HG02943 (cell line): Measurements from ENCODE around the gene KRTAP10-8.
"Not testable (repeated sequence)": the region's sequence is repeated elsewhere in the genome, so short reads cannot be mapped to it uniquely, and the experiment has no call there.

Source experiments
- ATAC-seq: cut with Tn5 transposase; IDR thresholded peaks from one replicate; pipeline ENCODE4 v1.9.1; 2021; ENCODE audit warnings: mild to moderate bottlenecking, low read depth, moderate library complexity; ENCODE audit not compliant: unreplicated experiment

Gene KRTAP10-8

GRCh38 chr21:44578371-44579055 is 33.4 kb upstream of the KRTAP10-8 start:
- no peak for ATAC-seq

GRCh38 chr21:44579056-44579832 is 32.6 kb upstream of the KRTAP10-8 start:
- no peak for ATAC-seq

- ATAC-seq = no peak
Measured at GRCh38 chr21:44579833-44580144, 32.1 kb upstream of the KRTAP10-8 start.

- not testable (repeated sequence) for ATAC-seq
Measured at GRCh38 chr21:44580231-44580821, 31.6 kb upstream of the KRTAP10-8 start, which contains the start of gene KRTAP10-5. TSS of gene KRTAP10-5 (minus strand) at chr21:44580604. CDS start at chr21:44580578, 26 bp downstream.

- ATAC-seq = no peak
Measured at GRCh38 chr21:44581158-44581557, 30.7 kb upstream of the KRTAP10-8 start.

- no peak for ATAC-seq
Measured at GRCh38 chr21:44582055-44582454, 29.8 kb upstream of the KRTAP10-8 start.

GRCh38 chr21:44583089-44583799 is 28.6 kb upstream of the KRTAP10-8 start:
- no peak for ATAC-seq

- ATAC-seq = no peak
Measured at GRCh38 chr21:44583800-44584147, 28.1 kb upstream of the KRTAP10-8 start.

- no peak for ATAC-seq
Measured at GRCh38 chr21:44585892-44586291, 26.0 kb upstream of the KRTAP10-8 start.

GRCh38 chr21:44589094-44589493 is 22.8 kb upstream of the KRTAP10-8 start:
- ATAC-seq = no peak

GRCh38 chr21:44589586-44590305 is 22.1 kb upstream of the KRTAP10-8 start:
- ATAC-seq = no peak

GRCh38 chr21:44590311-44590721 is 21.6 kb upstream of the KRTAP10-8 start:
- no peak for ATAC-seq

GRCh38 chr21:44590897-44591800 is 20.7 kb upstream of the KRTAP10-8 start:
- not testable (repeated sequence) for ATAC-seq

GRCh38 chr21:44591801-44592130 is 20.1 kb upstream of the KRTAP10-8 start:
- ATAC-seq = not testable (repeated sequence)

GRCh38 chr21:44592446-44593311 is 19.2 kb upstream of the KRTAP10-8 start, which contains the start of gene KRTAP10-6:
TSS of gene KRTAP10-6 (minus strand) at chr21:44592505. CDS start at chr21:44592484, 21 bp downstream.
- ATAC-seq = no peak

- ATAC-seq = no peak
Measured at GRCh38 chr21:44593598-44594405, 18.1 kb upstream of the KRTAP10-8 start.

GRCh38 chr21:44594406-44594916 is 17.4 kb upstream of the KRTAP10-8 start:
- no peak for ATAC-seq
